ENCODE measurements around the gene ABAT.

DNA sequence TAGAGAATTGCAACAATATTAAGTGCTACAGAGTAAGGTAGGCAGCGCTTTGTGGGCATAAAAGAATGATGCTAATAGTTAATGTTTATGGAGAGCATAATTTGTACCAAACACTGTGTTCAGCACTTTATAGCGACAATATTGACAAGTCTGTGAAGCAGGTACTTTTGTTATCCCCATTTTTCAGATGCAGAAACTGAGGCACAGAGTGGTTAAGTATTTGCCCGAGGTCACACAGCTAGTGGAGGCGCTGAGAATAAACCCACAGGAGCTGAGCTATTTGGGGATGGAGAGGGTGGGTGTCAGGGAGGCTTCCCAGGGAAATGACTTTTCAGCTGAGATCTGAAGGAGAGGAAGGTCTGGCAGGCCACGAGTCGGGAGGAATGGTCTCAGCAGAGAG is 83.6 kb downstream of the ABAT start:
- TF ChIP-seq EZH2 (IDR thresholded peaks at IDR 0.05; ENCODE audit: borderline replicate concordance, low read length) = no peak
- TF ChIP-seq, protein P1, sequence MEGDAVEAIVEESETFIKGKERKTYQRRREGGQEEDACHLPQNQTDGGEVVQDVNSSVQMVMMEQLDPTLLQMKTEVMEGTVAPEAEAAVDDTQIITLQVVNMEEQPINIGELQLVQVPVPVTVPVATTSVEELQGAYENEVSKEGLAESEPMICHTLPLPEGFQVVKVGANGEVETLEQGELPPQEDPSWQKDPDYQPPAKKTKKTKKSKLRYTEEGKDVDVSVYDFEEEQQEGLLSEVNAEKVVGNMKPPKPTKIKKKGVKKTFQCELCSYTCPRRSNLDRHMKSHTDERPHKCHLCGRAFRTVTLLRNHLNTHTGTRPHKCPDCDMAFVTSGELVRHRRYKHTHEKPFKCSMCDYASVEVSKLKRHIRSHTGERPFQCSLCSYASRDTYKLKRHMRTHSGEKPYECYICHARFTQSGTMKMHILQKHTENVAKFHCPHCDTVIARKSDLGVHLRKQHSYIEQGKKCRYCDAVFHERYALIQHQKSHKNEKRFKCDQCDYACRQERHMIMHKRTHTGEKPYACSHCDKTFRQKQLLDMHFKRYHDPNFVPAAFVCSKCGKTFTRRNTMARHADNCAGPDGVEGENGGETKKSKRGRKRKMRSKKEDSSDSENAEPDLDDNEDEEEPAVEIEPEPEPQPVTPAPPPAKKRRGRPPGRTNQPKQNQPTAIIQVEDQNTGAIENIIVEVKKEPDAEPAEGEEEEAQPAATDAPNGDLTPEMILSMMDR (IDR thresholded peaks at IDR 0.05; ENCODE audit: low read length) = no peak

Measured in OCI-LY1 (cell line).